ENCODE results near the gene PTPRM.
"Not testable (repeated sequence)": the region's sequence is repeated elsewhere in the genome, so short reads cannot be mapped to it uniquely, and the experiment has no call there.

PTPRM gene

DNA sequence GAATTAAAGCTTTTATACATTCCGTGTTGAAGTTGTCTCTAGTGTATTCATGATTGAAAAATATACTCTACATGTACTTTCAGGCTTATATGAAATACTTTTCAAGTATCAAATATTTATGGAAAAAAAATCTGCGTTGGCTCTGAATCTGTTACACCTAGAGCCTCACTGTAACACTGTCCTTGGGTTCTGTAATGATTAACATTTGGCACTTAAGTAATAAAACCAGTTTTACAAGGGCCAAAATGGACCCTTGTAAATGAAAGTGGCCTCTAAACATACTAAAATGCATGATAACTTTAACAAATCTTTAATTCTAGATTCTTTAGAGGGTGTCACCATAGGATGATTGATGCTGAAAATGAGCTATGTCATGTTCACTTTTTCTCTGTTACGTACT, 162.8 kb downstream of the PTPRM start:
- no peak for DNase-seq

DNA sequence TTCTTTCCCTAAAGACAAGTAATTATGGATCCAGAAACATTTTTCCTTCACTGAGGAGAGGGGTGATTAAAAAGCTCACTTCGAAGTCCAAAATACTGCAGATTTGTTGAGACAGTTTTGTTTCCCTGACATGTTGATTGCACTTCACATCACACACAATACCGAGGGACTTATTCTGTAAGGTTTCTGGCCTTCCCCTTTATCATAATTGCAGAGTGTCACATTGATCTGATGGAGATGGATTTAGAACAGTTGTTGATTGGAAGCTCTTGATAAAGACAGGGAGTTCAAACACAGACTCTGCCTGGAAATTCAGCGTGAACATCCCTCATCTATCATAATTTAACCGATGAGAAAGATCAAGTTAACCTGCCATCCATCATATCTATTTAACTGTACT, 163.6 kb downstream of the PTPRM start:
- no peak for DNase-seq

DNA sequence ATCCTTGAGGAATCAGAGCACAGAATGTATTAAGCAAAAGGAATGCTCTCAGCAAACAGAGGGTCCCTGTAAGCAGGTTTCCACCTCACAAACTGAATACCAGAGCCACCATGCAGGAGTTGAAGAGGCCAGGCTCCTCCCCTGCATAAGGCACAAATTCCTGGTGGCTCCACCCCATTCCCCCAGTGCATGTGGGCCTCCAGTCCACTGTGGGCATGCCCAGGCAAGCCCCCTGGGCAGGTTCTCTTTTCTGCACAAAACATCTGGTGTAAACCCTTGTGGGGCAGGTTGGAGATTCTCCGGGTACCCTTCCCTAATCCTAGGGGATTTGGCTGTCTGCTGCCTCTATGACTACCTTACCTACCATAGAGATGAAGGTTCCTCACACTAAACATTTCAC, 166.5 kb downstream of the PTPRM start:
- DNase-seq: no peak

DNA sequence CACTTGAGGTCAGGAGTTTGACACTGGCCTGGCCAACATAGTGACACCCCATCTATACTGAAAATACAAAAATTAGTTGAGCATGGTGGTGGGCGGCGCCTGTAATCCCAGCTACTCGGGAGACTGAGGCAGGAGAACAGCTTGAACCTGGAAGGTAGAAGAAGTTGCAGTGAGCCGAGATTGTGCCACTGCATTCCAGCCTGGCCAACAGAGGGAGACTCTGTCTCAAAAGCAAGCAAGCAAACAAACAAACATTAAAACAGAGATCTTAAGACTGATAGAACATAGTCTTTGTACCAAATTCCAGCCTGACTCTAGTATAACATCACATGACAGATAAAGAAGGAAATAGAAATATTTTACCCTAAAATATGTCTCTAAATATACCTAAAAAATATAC, 168.1 kb downstream of the PTPRM start:
- DNase-seq: no peak

DNA sequence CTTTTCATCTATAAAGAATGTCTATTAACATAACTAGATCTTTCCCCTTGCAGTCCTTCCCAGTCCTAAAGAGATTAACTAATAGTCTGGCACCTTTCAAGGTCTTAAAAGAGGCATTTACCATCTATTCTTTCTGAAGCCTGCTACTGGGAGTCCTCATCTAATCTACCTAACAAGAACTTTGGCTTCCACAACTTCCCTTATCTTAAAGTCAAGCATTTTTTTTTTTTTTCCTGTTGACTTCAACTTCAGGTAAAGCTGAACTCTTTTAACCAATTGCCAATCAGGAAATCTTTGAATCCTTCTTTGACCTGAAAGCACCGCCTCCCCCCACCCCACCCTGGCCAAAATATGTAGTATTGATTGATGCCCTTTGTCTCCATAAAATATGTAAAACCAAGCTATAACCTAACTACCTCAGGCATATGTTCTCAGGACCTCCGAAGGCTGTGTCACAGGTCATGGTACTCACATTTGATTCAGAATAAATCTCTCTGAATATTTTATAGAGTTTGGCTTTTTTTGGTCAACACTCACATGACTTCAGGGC, 168.6 kb downstream of the PTPRM start:
- DNase-seq: no peak

DNA sequence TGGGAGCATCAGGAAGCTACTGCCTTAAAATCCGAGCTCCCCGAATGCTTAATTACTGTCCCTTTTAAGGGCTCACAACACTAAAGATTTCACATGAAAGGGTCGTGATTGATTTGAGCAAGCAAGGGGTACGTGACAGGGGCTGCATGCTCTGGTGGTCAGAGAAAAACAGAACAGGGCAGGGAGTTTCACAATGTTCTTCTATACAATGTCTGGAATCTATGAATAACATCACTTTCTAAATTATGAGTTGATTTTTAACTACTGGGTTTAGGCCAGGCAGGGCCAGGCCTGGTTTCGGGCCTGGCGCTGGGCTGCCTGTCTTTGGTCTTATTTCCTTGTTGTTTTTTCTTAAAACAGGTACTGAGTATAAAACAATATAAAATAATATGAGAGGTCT, 169.4 kb downstream of the PTPRM start:
- DNase-seq: not testable (repeated sequence)

DNA sequence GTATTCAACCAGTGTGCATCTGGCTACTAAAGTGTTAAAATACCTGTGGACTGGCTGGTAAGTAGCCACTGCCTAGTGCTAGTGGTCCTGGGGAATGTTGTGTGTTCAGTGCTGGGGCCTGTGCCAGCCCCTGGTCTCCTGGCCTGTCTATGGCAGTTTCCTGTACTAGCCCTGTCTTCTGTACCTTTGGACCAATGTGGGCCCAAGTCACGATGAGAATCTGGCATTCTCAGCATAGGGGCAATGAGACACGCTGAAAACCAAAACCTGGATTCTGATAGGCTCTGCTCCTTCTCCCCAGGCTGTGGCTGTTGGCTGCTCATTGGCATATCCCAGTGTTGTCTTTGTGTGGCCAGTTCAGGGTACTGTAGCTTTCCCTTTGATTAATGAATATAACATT, 170.4 kb downstream of the PTPRM start:
- DNase-seq: no peak

DNA sequence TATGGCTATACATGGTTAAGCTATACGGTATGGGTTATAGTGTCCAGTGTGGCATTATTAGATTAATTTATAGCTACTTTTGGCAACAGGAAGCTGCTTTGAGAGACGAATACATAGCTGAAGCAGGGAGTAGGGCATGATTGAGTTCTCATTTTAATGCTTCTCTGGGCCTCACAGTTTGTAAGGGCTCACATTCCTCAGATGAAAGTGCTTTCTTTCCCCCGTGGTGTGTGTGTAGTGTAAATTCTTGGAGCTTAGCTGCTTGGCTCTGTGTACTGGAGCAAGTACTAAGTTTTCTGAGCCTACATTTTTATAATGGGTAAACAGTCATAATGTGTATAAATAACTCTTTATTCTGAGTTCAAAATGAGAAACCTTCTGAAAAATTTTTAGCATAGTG, 173.7 kb downstream of the PTPRM start:
- DNase-seq: no peak

DNA sequence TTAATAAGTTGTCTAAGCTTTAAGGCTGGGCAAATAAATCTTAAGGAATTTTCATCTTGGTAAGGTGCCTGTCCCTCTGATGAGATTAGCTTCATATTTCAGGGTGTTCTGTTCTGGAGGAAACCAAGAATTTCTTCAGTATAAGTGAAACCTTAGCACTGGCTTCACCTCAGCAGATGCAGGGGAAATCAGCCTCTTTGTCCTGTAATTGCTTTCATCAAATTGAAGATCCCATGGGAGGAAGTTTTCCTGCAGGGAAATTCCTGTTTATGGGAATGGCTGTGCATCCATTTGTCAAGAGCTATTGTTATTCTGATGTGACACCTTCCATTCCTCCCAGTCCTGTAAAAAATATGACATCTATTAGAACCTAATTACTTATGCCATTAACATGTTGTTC, 174.5 kb downstream of the PTPRM start:
- no peak for DNase-seq

DNA sequence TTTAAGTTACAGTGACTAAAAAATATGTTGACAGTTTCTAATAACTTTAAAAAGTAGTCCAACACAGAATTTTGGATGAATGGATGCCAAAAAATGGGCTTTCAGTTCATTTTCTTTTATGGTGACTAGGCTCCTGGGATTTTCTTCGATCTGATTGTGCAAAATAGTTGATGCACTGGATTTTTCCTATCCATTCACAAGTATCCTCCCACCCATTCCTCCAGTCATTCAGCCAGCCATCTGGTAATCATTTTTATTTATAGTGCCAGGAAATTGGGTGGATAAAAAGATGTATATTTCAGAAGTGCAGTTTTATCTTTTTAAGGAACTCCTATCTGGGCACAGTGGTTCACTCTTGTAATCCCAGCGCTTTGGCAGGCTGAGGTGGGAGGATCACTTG, 175.1 kb downstream of the PTPRM start:
- DNase-seq: no peak

DNA sequence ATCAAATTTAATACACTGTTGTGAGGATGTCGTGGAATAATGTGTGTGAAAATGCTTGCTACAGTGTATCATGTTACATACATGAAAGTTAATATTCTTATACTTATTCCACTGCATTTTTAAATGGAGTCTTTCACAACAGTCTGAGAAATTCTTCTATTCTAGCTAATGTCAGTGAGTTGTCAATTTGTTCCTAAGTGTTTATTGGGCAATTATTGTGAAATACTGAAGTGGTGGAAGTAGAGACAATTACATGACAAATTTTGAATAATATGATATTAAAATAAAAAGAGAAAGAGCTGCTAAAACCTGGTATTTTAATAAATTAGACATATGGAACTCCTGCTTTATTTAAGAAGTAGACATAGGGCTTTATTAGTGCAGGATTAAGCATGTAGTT, 176.1 kb downstream of the PTPRM start:
- no peak for DNase-seq

DNA sequence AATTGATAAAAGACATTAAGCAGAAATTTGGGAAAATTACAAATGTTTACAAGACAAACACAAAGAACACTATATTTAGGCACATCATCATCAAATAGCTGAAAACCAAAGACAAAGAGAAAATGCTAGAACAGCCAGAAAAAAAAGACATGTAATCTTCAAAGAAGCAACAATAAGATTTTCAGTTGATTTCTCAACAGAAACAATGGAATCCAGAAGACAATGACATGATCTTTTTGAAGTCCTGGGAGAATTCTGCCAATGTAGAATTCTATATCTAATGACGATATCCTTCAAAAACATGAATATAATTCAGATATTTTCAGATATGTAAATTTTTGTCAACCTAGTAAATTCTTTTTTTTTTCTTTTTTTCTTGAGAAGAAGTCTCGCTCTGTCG, 179.0 kb downstream of the PTPRM start:
- no peak for DNase-seq

DNA sequence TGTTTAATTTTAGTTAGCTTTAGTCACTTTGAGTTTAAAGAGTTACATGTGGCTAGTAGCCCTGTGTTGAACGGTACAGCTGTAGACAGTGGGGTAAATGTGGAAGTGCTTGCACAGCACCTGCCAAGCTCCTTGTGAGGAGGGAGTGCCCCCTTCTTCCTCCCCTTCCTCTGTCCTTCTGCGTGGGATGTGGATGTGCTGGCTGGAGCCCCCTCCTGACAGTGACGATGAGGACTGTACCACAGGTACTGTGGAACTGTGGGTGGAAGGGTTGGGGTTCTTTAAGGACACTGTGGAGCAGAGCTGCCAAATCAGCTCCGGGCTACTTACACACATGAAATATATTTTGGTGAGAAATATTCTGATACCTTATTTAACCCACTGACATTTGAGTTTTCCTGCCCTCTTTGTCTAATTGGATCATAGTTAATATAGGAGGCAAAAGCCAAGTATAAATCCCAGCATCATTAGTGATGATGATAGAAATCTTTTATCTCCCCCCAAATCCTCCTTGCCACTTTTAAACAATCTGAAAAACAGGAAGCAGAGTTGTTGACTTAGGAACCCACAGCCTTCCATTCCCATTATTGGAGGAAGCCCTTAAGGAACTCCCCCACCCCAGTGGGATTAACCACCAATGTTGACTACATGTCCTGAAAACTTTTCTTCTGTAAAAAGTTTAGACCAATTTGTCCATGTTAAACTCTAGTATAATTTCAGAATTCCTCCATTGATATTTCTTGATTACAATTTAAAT, 181.3 kb downstream of the PTPRM start:
- no peak for DNase-seq

DNA sequence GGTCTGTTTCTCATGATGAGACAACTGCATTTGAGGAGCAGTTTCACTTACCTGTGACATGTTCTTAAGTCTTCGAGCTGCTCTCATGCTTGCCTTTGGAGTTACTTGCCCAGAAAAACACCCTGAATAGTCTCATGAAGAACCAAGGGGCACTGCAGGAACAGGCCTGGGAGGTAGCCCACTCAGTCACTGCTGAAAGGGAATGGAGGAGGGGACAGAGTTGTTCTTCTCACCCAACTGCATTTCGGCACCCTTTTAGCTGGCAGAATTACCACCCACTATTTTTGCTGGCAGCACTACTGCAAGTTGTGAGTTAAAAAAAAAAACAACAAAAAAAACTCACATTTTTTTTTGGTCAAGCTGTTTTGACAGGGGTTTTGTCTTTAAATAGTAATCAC, 181.9 kb downstream of the PTPRM start:
- no peak for DNase-seq

DNA sequence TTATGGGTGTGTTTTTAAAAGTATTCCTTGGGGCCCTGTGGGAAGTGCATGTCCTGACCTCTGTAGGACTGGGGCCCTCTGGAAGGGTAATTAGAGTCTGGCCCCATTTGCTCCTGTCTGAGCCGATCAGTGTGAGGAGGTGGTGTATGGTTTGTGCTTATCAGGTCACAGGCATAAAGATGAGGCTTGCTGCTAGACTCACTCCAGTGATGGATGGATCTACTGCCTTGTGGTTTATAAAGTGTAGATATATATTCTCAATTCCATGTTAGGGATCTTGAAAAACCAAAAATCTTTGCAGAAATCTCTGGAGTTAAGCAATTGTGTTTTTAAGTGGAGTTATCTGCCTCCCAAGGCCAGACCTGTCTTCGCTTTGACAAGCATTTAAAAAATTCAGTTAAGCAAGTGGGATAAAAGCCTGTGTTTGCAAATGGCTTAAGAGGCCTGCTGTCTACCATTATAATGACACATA, 182.4 kb downstream of the PTPRM start:
- DNase-seq: no peak

DNA sequence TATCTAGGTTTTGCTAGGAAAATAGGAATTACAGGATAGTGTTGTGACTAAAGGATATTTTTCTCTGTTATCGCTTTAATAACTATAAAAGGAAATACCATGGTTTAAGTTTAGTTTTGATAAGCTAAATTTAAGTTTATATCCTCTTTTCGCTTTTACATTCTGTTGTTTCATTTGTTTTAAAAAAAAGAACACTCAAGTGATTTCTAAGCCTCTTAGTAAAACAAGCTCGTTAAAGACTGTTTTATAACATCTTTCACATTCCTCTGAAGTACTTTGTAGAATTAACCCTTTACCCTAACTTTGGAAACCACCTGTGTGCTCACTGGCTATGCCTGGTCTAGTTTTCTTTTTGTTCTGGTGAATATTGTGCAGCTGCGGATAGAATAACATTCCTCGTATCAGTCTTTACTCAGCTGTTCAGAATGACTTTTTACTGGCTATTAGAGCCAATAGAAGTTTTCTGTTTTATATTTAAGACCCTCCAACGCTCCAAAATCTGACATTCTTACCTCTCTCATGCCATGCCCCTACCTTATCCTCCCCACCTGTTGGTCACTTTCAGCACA, 183.1 kb downstream of the PTPRM start:
- DNase-seq: no peak

DNA sequence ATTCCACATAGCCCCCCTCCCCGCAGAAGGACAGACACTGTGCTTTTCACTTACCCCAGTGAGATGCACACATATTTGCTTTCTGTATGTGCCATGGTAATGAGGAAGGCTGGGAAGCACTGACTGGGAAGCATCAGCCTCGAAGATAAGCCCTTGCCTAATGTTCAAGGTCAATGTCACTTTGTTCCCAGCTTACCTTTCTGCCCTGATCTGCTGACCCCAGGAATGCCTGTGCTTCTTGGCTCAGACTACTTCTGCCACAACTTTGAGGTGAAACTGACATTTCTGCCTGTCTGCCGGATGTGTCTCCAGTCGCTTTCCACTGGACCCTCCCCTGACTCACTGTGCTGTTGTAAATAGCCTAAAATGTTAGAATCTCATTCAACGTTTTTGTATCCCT, 183.8 kb downstream of the PTPRM start:
- no peak for DNase-seq

DNA sequence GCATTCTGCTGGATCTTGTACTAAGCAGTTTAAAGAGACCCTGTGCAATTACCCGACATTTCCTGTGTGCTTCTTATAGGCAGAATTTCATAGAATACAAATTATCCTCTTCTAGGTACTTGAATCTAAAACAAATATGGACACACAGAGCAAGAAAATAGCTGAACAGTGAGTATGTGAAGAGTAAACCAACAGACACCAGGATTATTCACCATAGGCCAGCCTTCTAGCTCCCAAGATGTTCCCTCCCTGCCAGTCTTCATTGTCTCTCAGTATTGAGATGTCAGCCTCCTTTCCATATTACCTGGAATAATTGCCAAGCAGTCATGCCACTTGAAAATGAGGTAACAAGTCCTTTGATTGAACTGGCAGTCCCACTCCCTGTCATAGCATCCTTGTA, 187.1 kb downstream of the PTPRM start:
- no peak for DNase-seq

DNA sequence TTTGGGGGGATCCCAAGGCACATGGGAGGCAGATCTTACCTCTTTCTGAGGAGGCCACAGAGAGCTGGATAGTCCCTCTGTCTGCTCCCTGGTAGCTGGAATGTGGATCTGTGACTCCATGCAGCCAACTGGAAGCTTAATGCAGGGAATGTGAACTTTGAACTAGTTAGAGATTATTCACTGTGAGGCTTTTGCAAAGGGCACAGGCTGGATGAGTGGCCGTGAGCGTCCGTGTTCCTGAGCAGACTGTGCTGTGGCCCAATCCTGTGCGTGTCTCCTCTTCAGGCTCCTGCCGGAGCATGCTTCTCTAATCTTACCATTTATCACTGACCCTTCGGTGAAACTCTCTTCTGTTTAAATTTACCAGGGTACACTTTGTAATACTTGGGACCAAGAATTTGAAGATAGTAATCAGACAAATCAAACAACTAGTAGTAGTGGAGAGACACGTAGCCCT, 187.6 kb downstream of the PTPRM start:
- no peak for DNase-seq

DNA sequence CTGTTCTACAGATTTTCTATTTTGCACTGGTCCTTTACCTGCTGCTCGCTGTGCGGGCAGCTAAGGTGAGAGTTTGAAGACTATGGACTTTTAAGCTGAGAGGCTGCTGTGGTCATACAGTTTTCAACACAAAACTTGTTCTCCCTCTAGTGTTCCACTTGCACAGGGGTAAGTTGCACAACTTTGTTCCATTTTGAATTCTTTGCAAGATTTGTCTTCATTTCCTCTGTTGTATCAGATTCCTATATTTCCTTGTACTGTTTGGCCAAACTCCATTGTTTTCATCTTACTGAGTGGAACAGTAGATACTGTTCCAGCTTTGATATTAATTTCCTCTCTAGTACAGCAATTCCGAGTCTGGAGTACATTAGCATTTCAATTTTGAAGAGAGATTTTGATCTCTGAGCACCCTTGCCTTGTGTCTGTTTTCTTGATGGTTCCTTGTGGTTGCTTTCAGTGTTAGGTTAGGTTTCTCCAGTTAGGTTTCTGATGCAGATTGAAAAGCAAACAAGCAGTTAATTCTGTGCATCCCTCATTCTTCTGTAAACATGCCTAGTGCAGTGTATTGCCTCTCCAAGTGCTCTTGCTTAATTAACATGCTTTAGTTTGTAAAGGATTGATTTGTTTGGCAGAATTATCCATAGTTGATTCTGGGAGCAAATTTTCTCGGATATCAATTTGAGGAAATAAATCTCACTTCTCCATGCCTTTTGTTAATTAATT, 188.8 kb downstream of the PTPRM start:
- DNase-seq: no peak

DNA sequence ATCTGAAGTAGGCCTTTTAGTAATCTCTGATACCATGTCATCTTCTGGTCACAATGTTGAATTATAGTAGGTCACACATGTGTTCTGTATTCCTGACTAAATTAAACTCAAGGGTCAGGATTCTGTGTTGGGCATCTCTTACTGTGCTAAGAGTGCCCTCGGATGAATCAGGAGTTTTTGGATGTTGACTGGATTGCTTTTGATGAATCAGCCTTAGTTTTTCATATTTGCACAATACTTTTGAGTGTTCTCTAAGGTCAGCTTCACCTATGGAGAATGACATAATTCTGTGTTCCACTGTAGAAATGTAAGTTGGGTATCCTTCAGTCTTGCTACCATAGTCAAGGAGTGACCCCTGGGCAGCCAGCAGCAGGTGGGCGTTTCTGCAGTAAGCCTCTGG, 190.1 kb downstream of the PTPRM start:
- DNase-seq: no peak

DNA sequence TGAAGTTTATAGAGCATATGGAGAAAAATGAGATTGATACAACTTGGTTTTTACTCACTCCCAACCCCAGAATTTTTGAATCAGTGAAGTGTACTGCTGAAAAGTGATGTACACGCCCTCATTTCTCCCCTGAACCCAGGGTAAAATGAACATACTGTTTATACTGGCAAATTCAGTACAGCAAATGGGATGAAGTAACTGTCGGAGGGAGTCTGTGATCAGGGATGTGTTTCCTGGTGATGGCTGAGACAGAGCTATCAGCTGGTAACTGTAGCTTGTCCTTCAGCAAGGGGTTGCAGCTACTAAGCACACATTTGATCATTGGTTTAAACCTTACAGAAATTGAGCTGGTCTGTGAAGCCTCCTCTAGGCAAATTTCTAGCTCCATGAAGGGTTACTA, 191.6 kb downstream of the PTPRM start:
- DNase-seq: no peak

DNA sequence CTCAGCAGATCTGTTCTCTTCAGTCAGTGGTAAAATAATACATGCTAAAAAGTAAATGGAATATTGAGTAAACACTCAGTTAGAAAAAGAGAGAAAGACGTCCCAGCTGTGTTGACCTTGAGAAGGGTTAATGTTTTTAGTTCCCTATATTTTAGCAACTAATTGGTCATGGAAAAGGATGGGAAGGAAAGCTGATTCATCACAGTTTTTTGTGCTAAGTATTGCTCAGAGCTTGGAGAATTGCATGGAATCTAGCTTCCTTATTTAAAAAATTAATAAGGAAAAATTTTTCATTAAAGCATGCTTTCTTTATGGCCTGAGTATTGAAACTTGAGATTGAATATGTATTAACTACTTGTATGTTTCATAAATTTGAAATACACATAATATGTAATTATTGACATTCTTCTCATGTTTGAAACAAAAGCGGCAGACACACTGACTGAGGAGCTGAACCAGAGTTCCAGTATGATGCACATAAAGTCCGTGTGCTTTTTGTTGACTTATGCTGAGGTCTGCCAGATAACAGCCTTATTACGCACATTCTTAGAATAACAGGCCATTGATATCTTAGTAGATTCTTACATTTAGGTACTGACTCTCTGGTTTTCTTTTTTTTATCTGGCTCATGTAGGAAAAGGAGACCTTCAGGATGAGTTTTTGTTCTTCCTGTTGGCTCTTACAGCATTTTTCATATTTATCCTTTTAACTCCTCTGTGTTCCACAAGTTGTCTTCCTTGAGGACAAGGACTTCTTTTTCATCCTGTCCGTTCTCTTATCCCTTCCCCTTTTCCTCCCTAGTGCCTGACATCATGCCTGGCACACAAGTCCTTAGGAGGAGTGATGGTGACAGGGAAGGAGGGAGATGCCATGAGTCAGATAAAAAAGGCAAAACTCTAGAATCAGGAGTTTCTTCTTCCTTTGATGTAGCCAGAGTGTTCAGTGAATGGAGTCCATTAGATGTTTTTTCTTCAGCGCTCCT, 194.1 kb downstream of the PTPRM start:
- no peak for DNase-seq
